Suppressor macrophage (primary cell): Measurements from ENCODE around the gene VTI1B.
"Not testable (repeated sequence)": the region's sequence is repeated elsewhere in the genome, so short reads cannot be mapped to it uniquely, and the experiment has no call there.

ENCODE experiments used
- DNase-seq, 4 experiments: peaks; one replicate each; pipeline ENCODE4 v3.0.0-alpha.2; 2020 to 2022

Gene VTI1B

DNA sequence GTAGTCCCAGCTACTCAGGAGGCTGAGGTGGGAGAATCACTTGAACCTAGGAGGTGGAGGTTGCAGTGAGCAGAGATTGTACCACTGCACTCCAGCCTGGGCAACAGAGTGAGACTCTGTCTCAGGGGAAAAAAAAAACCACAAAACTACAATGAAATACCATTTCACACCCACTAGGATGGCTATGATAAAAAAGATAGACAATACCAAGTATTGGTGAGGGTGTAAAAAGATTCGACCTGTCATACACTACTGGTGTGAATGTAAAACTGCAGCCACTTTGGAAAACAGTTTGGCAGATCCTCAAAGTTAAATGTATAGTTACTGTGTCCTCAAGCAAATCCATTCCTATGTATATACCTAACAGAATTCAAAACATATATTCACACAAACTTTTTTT is 48.3 kb downstream of the VTI1B start:
- not testable (repeated sequence) for DNase-seq

DNA sequence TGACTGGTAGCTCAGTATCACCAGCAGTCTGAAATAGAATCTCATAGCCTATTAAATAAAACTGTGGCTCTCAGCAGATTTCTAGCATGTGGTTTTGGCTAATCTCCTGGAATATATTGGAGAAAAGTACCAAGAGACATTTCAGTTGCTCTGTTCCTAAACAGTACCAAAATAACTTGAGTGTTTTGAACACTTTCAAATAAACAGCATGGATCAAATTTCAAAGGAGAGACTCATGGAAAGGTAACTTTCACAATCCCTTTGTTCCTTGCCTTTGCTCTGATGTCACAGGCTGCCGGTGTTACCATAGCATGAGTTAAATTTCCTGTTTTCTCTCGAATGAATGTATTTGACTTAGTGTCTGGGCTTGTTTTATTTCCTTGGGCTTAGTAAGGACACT is 51.3 kb downstream of the VTI1B start:
- DNase-seq = peak in 3 of 4 experiments; percentile 36 to 52 (median 38)

DNA sequence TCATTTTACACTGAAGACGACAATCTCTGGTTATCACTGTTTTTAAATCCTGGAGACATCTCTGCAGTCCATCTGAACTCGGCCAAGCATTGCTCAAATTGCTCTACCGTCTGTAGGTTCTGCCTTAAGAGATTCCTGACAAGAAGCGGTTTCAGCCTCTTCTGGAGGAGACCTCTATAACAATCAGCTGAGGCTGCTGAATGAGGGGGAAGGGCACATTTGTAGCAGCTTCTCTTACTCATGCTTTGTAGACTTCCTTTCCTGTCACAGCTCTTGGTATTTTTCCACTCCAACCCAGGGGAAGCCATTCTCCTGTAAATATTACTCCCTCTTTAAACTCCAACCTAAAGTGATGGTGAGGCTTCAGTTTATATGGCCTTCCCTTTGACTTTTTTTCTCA is 51.8 kb downstream of the VTI1B start:
- DNase-seq = peak; percentile 71 to 77 (median 71)

DNA sequence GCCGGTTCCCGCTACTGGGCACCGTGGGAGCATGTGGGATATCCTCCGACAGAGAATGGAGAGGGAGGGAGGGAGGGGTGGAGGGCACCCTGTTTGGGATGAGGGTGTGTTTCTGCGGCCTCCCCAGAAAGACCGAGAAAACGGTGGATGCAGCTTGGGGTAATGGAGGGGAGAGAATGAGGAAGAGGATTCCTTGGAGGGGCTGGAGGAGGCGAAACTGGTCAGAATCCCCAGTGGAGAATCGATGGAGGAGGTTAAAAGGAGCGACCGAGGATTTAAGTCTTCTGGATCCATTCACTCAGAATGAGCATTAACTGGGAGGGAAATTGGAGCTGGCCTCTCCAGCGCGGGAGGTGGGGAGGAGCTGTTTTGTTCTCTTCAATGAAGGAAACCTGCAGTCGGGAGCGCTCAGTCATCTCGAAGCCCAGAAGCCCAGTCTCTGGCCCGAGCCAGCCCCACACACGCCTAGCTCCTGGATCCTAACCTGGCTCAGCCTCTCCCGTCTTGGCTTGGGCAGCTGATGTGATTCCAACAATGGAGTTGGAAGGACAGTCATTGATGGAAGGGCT is 54.1 kb downstream of the VTI1B start:
- DNase-seq = peak in 1 of 4 experiments; percentile 7

DNA sequence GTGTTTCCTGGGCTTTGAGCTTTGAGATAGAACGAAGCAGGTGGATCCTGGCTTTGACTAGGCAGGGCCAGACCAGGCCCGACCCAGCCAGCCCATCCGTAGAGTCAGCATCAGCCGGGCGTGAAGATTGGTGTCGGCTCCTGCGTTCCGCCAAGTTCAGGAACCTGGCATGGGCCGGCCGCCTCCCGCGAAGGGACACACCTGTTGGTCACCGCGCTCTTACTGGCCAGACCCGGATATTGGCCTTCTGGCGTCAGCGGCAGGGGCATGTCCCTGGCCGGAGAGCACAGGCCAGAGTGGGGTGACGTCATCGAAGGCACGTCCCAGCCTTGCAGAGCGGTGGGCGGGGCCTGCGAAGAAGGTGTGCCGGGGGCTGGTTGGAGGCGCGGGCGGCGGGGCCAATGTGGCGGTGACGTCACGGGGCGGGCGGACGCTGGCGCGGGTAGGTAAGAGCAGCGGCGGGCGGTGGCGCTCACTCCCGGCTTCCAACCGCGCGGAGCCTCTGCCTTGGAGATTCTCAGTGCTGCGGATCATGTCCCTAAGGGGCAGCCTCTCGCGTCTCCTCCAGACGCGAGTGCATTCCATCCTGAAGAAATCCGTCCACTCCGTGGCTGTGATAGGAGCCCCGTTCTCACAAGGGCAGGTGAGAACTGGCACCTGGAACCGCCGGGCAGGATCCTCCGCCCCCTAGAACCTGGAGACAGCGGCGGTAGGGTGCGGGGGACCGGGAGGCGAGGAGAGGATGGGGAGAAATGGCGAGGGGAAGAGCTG is 54.8 kb downstream of the VTI1B start, which contains the start of gene ARG2:
Gene ARG2, plus strand, starts transcription at position 475 of the 771 bp plus-strand sequence. Its CDS starts 58 bp downstream, at position 533.
- peak; percentile 89 to 96 (median 94) for DNase-seq

DNA sequence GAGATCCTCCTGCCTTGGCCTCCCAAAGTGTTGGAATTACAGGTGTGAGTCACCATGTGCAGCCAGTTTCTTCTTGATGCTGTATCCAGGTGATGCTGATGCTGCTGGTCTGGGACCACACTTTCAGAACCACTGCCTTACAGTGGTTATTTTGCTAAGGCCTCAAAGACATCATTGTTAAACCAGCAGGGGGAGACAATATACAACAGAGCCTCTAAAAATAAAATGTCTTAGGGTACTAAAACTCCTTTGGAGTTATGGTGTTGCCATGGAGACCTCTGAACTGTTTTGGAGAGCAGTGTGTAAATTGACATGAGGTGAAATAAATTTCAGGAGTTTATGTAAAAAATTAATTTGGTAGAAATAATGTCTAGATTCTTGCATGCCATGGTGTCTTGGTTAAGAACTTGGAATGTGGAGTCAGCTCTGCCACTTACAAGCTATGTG is 55.8 kb downstream of the VTI1B start:
- peak; percentile 49 to 84 (median 70) for DNase-seq

DNA sequence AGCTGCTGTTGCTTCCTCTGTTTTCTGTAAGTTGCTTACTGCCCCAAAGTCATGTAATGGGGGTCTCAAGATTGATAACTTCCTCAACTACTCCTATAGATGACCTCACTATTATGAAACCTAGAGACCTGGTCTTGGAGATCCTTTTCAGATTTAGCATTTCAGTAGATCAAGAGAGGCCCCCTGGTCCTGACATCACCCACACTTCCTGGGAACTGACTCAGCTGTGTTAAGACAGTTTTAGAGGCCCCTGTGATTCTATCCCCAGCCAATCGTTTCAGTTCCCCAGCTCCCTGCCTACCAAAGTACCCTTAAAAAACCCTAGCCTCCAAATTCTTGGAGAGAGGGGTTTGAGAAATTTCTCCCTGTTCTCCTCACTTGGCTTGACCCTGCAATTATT is 63.9 kb downstream of the VTI1B start:
- DNase-seq = no peak

DNA sequence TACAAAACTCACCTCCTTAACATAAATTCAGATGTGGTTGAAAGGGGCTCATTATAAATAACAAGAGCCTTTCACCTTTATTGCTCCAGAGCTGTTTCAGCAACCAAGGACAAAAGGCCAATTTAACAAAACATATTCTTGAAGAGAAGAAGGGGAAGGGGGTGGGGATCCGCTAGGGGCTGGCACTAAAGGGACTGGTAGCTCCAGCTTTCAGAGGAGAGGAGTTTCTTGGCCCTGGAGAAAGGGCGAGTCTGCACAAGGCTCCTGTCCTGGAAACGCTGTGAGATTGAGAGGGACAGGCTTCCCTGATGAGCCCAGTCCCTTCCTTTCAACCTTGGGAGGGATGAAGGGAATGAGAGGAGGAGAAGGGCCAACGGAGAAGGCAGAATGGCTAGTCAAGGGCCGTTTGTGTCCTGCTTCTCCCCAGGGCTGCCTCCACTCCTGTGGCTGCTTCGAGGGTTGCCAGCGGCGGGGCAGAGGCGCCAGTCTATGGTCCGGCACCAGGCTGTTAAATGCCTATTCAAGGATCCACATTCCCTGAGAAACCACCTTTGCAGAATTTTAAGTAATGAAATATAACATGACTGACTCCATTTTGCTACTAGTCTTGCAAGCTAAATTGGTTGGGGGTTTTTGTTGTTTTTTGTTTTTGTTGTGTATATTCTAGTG is 64.7 kb downstream of the VTI1B start:
- no peak for DNase-seq

DNA sequence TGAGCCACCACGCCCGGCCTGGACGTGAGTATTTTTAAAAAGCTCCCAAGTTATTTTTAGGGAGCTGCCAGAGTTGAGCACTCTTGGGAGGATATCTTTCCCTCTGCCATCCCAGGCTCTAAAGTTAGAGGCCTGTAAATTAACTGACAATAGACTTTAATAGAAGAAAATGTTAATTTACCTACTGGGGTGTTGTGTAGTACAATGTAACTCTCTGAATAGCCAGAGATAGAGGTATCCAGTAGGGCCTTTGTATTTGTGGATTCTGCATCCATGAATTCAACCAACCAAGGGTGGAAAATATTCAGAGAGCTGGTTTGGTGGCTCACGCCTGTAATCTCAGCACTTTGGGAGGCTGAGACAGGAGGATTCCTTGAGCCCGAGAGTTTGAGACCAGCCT is 66.8 kb downstream of the VTI1B start:
- no peak for DNase-seq

DNA sequence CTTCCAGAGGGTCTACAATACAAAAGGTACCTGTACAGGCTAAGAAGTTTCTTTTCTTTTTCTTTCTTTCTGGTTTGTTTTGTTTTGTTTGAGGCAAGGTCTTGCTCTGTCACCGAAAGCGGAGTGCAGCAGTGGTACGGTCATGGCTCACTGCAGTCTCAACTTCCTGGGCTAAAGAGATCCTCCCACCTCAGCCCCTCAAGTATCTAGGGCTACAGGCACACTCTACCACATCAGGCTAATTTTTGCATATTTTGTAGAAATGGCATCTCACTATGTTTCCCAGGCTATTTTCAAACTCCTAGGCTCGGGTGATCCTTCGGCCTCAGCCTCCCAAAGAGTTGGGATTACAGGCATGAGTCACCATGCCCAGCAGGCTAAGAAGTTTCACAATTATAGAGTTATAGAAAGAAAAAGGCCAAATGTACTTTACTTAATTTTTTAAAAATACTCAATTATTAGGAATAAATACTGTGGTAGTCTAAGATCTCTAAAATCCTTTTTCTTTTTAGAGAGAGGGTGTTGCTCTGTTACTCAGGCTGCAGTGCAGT is 71.4 kb downstream of the VTI1B start:
- DNase-seq = no peak

DNA sequence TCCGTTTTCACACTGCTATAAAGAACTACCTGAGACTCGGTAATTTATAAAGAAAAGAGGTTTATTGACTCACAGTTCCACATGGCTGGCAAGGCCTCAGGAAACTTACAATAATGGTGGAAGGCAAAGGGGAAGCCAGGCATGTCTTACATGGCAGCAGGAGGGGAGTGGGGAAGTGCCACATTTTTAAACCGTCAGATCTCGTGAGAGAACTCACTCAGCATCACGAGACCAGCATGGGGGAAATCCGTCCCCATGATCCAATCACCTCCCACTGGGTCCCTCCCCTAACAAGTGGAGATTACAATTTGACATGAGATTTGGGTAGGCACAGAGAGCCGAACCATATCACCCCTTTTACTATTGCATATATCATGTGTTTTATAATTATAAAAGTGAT is 72.4 kb downstream of the VTI1B start:
- peak in 3 of 4 experiments; percentile 21 to 47 (median 29) for DNase-seq

DNA sequence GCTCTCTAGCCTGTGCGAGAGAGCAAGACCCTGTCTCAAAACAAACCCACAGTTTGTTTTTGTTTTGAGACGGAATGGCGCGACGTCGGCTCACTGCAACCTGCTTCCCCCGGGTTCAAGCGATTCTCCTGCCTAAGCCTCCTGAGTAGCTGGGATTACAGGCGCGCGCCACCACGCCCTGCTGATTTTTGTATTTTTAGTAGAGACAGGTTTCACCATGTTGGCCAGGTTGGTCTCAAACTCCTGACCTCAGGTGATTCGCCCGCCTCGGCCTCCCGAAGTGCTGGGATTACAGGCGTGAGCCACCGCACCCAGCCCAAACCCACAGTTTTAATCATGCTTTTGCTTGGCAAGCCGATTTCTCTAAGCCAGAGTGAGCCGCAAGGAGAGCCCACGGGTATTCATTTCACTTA is 73.9 kb downstream of the VTI1B start:
- DNase-seq = not testable (repeated sequence)

DNA sequence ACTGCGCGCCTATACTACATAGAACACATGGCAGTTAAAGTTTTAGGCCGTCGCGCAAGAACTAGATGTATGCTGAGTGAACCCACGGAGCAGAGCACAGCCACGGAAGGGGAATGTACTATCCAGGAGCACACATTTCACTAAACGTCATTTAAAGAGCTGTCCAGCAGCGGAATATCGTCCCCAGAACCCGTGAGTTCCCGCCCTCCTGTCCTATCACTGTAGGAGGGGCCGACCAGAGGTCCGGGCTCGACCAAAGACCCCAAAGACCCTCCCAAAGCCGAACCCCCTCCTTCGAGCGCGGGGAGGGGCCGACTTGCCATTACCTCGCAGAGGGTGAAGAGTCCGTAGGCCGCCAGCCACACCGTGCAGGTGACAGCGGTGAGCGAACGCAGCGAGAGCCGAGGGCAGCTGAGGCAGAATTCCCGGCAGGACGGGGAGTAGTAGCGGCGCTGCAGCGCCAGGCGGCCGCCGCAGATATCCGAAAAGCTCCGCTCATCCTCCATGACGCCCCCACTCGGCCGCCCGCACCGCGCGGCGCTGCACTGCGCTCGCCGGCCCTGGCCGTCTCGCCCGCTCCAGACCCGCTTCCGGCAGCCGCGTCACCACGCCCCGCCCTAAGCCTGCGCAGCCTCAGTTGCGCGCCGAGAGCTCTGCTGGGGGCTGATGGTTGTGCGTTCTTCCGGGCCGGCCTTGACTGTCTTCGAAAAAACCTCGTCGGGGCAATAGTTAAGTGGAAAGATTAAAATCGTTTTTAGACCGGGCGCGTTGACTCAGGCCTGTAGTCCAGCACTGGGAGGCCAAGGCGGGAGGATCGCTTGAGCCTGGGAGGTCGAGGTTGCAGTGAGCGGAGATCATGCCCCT is 74.5 kb downstream of the VTI1B start, which contains the start of gene PIGH:
Gene PIGH, minus strand, starts transcription at position 571 of the 864 bp plus-strand sequence. Its CDS starts 65 bp downstream, at position 506.
- DNase-seq = peak; percentile 92 to 96 (median 94)
